Measurements from ENCODE around the gene SLC16A2. TPM values are rescaled to one million over a fixed set of nuclear protein-coding genes. Genes with fewer than 3 reads are reported as not detected.

The SLC16A2 gene
- total RNA-seq, 3 donors from 2014 or later = 4.8 to 10.8 (median 6.6) TPM

GRCh38 chrX:74525116-74525515, 103.8 kb downstream of the SLC16A2 start:
- H3K27ac ChIP-seq = no peak overlapping the region
- TF ChIP-seq POLR2A (IDR thresholded peaks at IDR 0.05) (no peak), CTCF (IDR thresholded peaks at IDR 0.05) (no peak), POLR2AphosphoS5 (IDR thresholded peaks at IDR 0.05) (no peak)
- peaks cover 0 to 31% of the 10 kb centered on the region in 2 donors for H3K27me3 ChIP-seq
- no peaks in the 10 kb centered on the region for H3K9me3 ChIP-seq
- intact Hi-C loops (cut with DNase I; ENCODE audit: low total_unique reads) = no loop called here
- no peaks in the 10 kb centered on the region for H3K4me1 ChIP-seq
- H3K36me3 ChIP-seq = no peaks in the 10 kb centered on the region
- DNase-seq (ENCODE audit: low spot score in 2 of 2) = no peak
- H3K4me3 ChIP-seq = no peak overlapping the region

DNA sequence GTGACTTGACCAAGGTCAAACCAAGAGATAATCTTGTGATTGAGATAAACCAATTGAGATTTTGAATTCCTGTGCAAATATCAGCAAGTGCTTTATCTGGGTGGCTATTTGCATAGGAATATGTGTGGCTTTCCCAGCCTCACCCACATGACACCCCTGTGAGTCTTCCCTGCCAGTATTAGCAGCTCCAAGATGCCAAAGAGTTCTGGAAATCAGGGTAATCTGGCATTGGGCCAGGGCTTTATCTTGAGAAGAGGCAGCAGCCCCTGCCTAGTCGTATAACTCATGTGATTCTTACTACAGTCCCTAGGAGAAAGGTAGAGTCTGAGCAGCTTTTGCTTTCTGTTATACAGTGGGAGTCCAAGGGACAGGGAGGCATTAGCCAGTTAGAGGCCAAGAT, 105.5 kb downstream of the SLC16A2 start:
- Histone ChIP-seq H3K27ac (no peak overlapping the region), H3K36me3 (no peaks in the 10 kb centered on the region), H3K4me3 (no peak overlapping the region), H3K4me1 (no peaks in the 10 kb centered on the region), H3K27me3 (peaks cover 0 to 21% of the 10 kb centered on the region in 2 donors), H3K9me3 (no peaks in the 10 kb centered on the region)
- no peak for DNase-seq (ENCODE audit: low spot score in 2 of 2)
- no peak for TF ChIP-seq CTCF (IDR thresholded peaks at IDR 0.05)
- no peak for TF ChIP-seq POLR2AphosphoS5 (IDR thresholded peaks at IDR 0.05)
- TF ChIP-seq POLR2A (IDR thresholded peaks at IDR 0.05) = no peak
- intact Hi-C loops (cut with DNase I; ENCODE audit: low total_unique reads) = no loop called here

GRCh38 chrX:74527350-74527749, 106.1 kb downstream of the SLC16A2 start:
- Histone ChIP-seq H3K4me1 (no peaks in the 10 kb centered on the region), H3K9me3 (no peaks in the 10 kb centered on the region), H3K4me3 (no peak overlapping the region), H3K36me3 (no peaks in the 10 kb centered on the region), H3K27me3 (peaks cover 0 to 24% of the 10 kb centered on the region in 2 donors), H3K27ac (no peak overlapping the region)
- DNase-seq (ENCODE audit: low spot score in 2 of 2) = no peak
- TF ChIP-seq CTCF (IDR thresholded peaks at IDR 0.05) (no peak), POLR2A (IDR thresholded peaks at IDR 0.05) (no peak), POLR2AphosphoS5 (IDR thresholded peaks at IDR 0.05) (no peak)
- intact Hi-C loops (cut with DNase I; ENCODE audit: low total_unique reads) = no loop called here

GRCh38 chrX:74529311-74529710, 108.0 kb downstream of the SLC16A2 start:
- peaks cover 0 to 33% of the 10 kb centered on the region in 2 donors for H3K27me3 ChIP-seq
- DNase-seq (ENCODE audit: low spot score in 2 of 2) = no peak
- no peak overlapping the region for H3K4me3 ChIP-seq
- H3K4me1 ChIP-seq = no peaks in the 10 kb centered on the region
- H3K27ac ChIP-seq = no peak overlapping the region
- TF ChIP-seq CTCF (IDR thresholded peaks at IDR 0.05) (no peak), POLR2AphosphoS5 (IDR thresholded peaks at IDR 0.05) (no peak)
- intact Hi-C loops (cut with DNase I; ENCODE audit: low total_unique reads) = no loop called here
- no peaks in the 10 kb centered on the region for H3K36me3 ChIP-seq
- no peaks in the 10 kb centered on the region for H3K9me3 ChIP-seq

GRCh38 chrX:74531081-74531480, 109.8 kb downstream of the SLC16A2 start:
- Histone ChIP-seq H3K36me3 (no peaks in the 10 kb centered on the region), H3K27me3 (peaks cover 0 to 44% of the 10 kb centered on the region in 2 donors), H3K27ac (no peak overlapping the region), H3K4me1 (no peaks in the 10 kb centered on the region), H3K9me3 (no peaks in the 10 kb centered on the region), H3K4me3 (no peak overlapping the region)
- TF ChIP-seq CTCF (IDR thresholded peaks at IDR 0.05) = no peak
- TF ChIP-seq POLR2A (IDR thresholded peaks at IDR 0.05) = no peak
- TF ChIP-seq POLR2AphosphoS5 (IDR thresholded peaks at IDR 0.05) = no peak
- no peak for DNase-seq (ENCODE audit: low spot score in 2 of 2)
- intact Hi-C loops (cut with DNase I; ENCODE audit: low total_unique reads) = no loop called here
